Neural progenitor cell (in vitro differentiated cells): Measurements from ENCODE around the gene FAT2.

Experiments
- EZH2 ChIP-seq: fragments of 200-600 bp; sonication (generic); IDR thresholded peaks from 2 replicates; pipeline ENCODE4 v1.6.1; 2017; ENCODE audit warnings: antibody characterized with exemption, mild to moderate bottlenecking, moderate library complexity
- EZH2phosphoT487 ChIP-seq: fragments of 200-600 bp; sonication (generic); IDR thresholded peaks from 2 replicates; pipeline ENCODE4 v1.6.1; 2017; ENCODE audit warnings: antibody characterized with exemption
- TF ChIP-seq, protein P1 (sequence below): fragments of 200-600 bp; sonication (generic); IDR thresholded peaks from 2 replicates; pipeline ENCODE4 v1.5.1; 2017; ENCODE audit warnings: antibody characterized with exemption, mild to moderate bottlenecking

DNA sequence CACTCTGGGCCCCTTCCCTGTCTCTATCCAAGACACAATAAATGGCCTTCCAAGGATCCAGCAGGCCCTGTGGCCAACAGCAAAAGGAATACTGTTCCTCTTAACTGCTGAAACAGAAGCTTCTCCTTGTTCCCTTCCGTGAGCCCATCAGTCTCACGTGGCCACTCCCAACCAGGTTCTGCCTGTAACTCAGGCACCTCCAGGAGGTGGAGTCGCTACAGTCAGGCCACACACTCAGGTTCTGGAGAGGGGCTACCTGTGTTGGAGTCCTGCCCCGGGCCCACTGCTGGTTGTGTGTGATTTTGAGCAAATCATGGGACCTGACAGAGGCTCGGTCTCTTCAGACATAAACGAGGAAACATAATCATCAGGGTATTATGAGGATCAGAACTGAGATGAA is 10.3 kb downstream of the FAT2 start:
- TF ChIP-seq, protein P1, sequence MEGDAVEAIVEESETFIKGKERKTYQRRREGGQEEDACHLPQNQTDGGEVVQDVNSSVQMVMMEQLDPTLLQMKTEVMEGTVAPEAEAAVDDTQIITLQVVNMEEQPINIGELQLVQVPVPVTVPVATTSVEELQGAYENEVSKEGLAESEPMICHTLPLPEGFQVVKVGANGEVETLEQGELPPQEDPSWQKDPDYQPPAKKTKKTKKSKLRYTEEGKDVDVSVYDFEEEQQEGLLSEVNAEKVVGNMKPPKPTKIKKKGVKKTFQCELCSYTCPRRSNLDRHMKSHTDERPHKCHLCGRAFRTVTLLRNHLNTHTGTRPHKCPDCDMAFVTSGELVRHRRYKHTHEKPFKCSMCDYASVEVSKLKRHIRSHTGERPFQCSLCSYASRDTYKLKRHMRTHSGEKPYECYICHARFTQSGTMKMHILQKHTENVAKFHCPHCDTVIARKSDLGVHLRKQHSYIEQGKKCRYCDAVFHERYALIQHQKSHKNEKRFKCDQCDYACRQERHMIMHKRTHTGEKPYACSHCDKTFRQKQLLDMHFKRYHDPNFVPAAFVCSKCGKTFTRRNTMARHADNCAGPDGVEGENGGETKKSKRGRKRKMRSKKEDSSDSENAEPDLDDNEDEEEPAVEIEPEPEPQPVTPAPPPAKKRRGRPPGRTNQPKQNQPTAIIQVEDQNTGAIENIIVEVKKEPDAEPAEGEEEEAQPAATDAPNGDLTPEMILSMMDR, result no peak
- TF ChIP-seq EZH2phosphoT487, result no peak
- no peak for TF ChIP-seq EZH2
